Stimulated activated effector memory CD8-positive, alpha-beta T cell treated with anti-CD3 and anti-CD28 coated beads, Interleukin-12 subunit alpha, Interleukin-12 subunit beta, amount 100 ng/mL, for 72 hours (primary cell): ENCODE measurements around the gene TSPAN7.
A peak's percentile ranks its signal among the peaks of the same experiment; 100 is the strongest.

Source experiments
- ATAC-seq: fragments of 150-1000 bp; cut with Tn5 transposase; 2 replicates; pipeline ENCODE4 v1.10.0; 2021
- DNase-seq, 2 donors: peaks; one replicate each; pipeline ENCODE4 v3.0.0; 2021 to 2022; ENCODE audit warnings: low spot score in 2 of 2
- H3K27ac Mint-ChIP-seq: one replicate; pipeline ENCODE4 v1.8.0; 2022; ENCODE audit warnings: mild to moderate bottlenecking, mixed read lengths
- H3K36me3 Mint-ChIP-seq: one replicate; pipeline ENCODE4 v1.8.0; 2022; ENCODE audit warnings: mild to moderate bottlenecking, mixed read lengths
- H3K4me1 Mint-ChIP-seq: one replicate; pipeline ENCODE4 v1.8.0; 2022; ENCODE audit warnings: mixed read lengths
- H3K4me3 Mint-ChIP-seq: one replicate; pipeline ENCODE4 v1.8.0; 2022; ENCODE audit warnings: mild to moderate bottlenecking, mixed read lengths
- H3K9me3 Mint-ChIP-seq: one replicate; pipeline ENCODE4 v1.8.0; 2022; ENCODE audit warnings: mixed read lengths

The TSPAN7 gene

GRCh38 chrX:38675856-38676255, 114.5 kb downstream of the TSPAN7 start:
- Mint-ChIP-seq H3K9me3 (no peaks in the 10 kb centered on the region), H3K27ac (no peak overlapping the region), H3K4me1 (no peaks in the 10 kb centered on the region), H3K36me3 (no peaks in the 10 kb centered on the region), H3K4me3 (no peak overlapping the region)
- no peak for ATAC-seq
- DNase-seq: no peak

GRCh38 chrX:38678183-38678582, 116.8 kb downstream of the TSPAN7 start:
- Mint-ChIP-seq H3K9me3 (no peaks in the 10 kb centered on the region), H3K4me1 (no peaks in the 10 kb centered on the region), H3K27ac (no peak overlapping the region), H3K36me3 (no peaks in the 10 kb centered on the region), H3K4me3 (no peak overlapping the region)
- DNase-seq: no peak
- no peak for ATAC-seq

GRCh38 chrX:38678821-38679220, 117.5 kb downstream of the TSPAN7 start:
- H3K4me1 Mint-ChIP-seq: no peaks in the 10 kb centered on the region
- no peaks in the 10 kb centered on the region for H3K9me3 Mint-ChIP-seq

GRCh38 chrX:38679695-38680094, 118.4 kb downstream of the TSPAN7 start:
- H3K27ac Mint-ChIP-seq: no peak overlapping the region

More at GRCh38 chrX:38678821-38679220, 117.5 kb downstream of the TSPAN7 start:
- ATAC-seq (no peak), DNase-seq (no peak)
- H3K4me3 Mint-ChIP-seq: no peak overlapping the region
- H3K36me3 Mint-ChIP-seq: no peaks in the 10 kb centered on the region
- no peak overlapping the region for H3K27ac Mint-ChIP-seq

GRCh38 chrX:38682095-38682494, 120.8 kb downstream of the TSPAN7 start:
- no peak for DNase-seq
- Mint-ChIP-seq H3K4me1 (no peaks in the 10 kb centered on the region), H3K36me3 (no peaks in the 10 kb centered on the region), H3K27ac (no peak overlapping the region), H3K9me3 (no peaks in the 10 kb centered on the region), H3K4me3 (no peak overlapping the region)
- ATAC-seq: no peak

More at GRCh38 chrX:38679695-38680094, 118.4 kb downstream of the TSPAN7 start:
- ATAC-seq: no peak
- Mint-ChIP-seq H3K4me1 (no peaks in the 10 kb centered on the region), H3K4me3 (no peak overlapping the region), H3K9me3 (no peaks in the 10 kb centered on the region), H3K36me3 (no peaks in the 10 kb centered on the region)
- no peak for DNase-seq

GRCh38 chrX:38692961-38693360, 131.6 kb downstream of the TSPAN7 start:
- H3K9me3 Mint-ChIP-seq: no peaks in the 10 kb centered on the region
- no peak overlapping the region for H3K4me3 Mint-ChIP-seq
- no peaks in the 10 kb centered on the region for H3K4me1 Mint-ChIP-seq
- no peaks in the 10 kb centered on the region for H3K36me3 Mint-ChIP-seq
- no peak for ATAC-seq
- H3K27ac Mint-ChIP-seq: no peak overlapping the region
- no peak for DNase-seq

GRCh38 chrX:38694394-38694793, 133.1 kb downstream of the TSPAN7 start:
- H3K27ac Mint-ChIP-seq: no peak overlapping the region
- no peaks in the 10 kb centered on the region for H3K4me1 Mint-ChIP-seq
- DNase-seq (no peak), ATAC-seq (no peak)
- H3K9me3 Mint-ChIP-seq: no peaks in the 10 kb centered on the region
- H3K36me3 Mint-ChIP-seq: no peaks in the 10 kb centered on the region
- no peak overlapping the region for H3K4me3 Mint-ChIP-seq

- H3K36me3 Mint-ChIP-seq: no peaks in the 10 kb centered on the region
- no peaks in the 10 kb centered on the region for H3K9me3 Mint-ChIP-seq
- DNase-seq (no peak), ATAC-seq (no peak)
- no peaks in the 10 kb centered on the region for H3K4me1 Mint-ChIP-seq
- H3K4me3 Mint-ChIP-seq: no peak overlapping the region
- H3K27ac Mint-ChIP-seq: no peak overlapping the region
Observed at GRCh38 chrX:38697461-38697860, 136.1 kb downstream of the TSPAN7 start.

- Mint-ChIP-seq H3K9me3 (no peaks in the 10 kb centered on the region), H3K27ac (no peak overlapping the region), H3K4me3 (no peak overlapping the region), H3K4me1 (no peaks in the 10 kb centered on the region), H3K36me3 (no peaks in the 10 kb centered on the region)
- ATAC-seq (no peak), DNase-seq (no peak)
Observed at GRCh38 chrX:38699121-38699520, 137.8 kb downstream of the TSPAN7 start.

- ATAC-seq (no peak), DNase-seq (no peak)
- Mint-ChIP-seq H3K4me3 (no peak overlapping the region), H3K36me3 (no peaks in the 10 kb centered on the region), H3K27ac (no peak overlapping the region), H3K9me3 (no peaks in the 10 kb centered on the region), H3K4me1 (no peaks in the 10 kb centered on the region)
Observed at GRCh38 chrX:38699696-38700095, 138.4 kb downstream of the TSPAN7 start.

- no peak for DNase-seq
- Mint-ChIP-seq H3K4me3 (no peak overlapping the region), H3K9me3 (no peaks in the 10 kb centered on the region), H3K4me1 (no peaks in the 10 kb centered on the region), H3K36me3 (no peaks in the 10 kb centered on the region), H3K27ac (no peak overlapping the region)
- no peak for ATAC-seq
Observed at GRCh38 chrX:38701073-38701472, 139.7 kb downstream of the TSPAN7 start.

GRCh38 chrX:38704146-38704882, 143.0 kb downstream of the TSPAN7 start:
- peak; percentile 86 for ATAC-seq
- Mint-ChIP-seq H3K27ac (no peak overlapping the region), H3K4me1 (no peaks in the 10 kb centered on the region), H3K36me3 (no peaks in the 10 kb centered on the region), H3K4me3 (no peak overlapping the region), H3K9me3 (no peaks in the 10 kb centered on the region)
- DNase-seq: no peak

- H3K27ac Mint-ChIP-seq: no peak overlapping the region
Observed at GRCh38 chrX:38717871-38718270, 156.5 kb downstream of the TSPAN7 start.

GRCh38 chrX:38718311-38718710, 157.0 kb downstream of the TSPAN7 start:
- ATAC-seq: no peak
- no peaks in the 10 kb centered on the region for H3K36me3 Mint-ChIP-seq
- no peak overlapping the region for H3K4me3 Mint-ChIP-seq
- H3K4me1 Mint-ChIP-seq: no peaks in the 10 kb centered on the region
- H3K27ac Mint-ChIP-seq: no peak overlapping the region
- DNase-seq: no peak
- no peaks in the 10 kb centered on the region for H3K9me3 Mint-ChIP-seq

More at GRCh38 chrX:38717871-38718270, 156.5 kb downstream of the TSPAN7 start:
- H3K4me3 Mint-ChIP-seq: no peak overlapping the region
- ATAC-seq (no peak), DNase-seq (no peak)
- no peaks in the 10 kb centered on the region for H3K9me3 Mint-ChIP-seq
- no peaks in the 10 kb centered on the region for H3K4me1 Mint-ChIP-seq
- no peaks in the 10 kb centered on the region for H3K36me3 Mint-ChIP-seq

GRCh38 chrX:38726612-38727011, 165.3 kb downstream of the TSPAN7 start:
- H3K9me3 Mint-ChIP-seq: no peaks in the 10 kb centered on the region
- DNase-seq: no peak
- no peak overlapping the region for H3K27ac Mint-ChIP-seq
- H3K4me3 Mint-ChIP-seq: no peak overlapping the region
- no peaks in the 10 kb centered on the region for H3K36me3 Mint-ChIP-seq
- no peak for ATAC-seq
- H3K4me1 Mint-ChIP-seq: no peaks in the 10 kb centered on the region

- Mint-ChIP-seq H3K9me3 (no peaks in the 10 kb centered on the region), H3K36me3 (no peaks in the 10 kb centered on the region), H3K4me3 (no peak overlapping the region), H3K4me1 (no peaks in the 10 kb centered on the region), H3K27ac (no peak overlapping the region)
- no peak for DNase-seq
- no peak for ATAC-seq
Observed at GRCh38 chrX:38727668-38728067, 166.3 kb downstream of the TSPAN7 start.
